Stimulated activated CD4-positive, alpha-beta T cell treated with anti-CD3 and anti-CD28 coated beads, Interleukin-4, amount 100 ng/mL, for 1 hour (primary cell): ENCODE data around the gene PPIL3.
"Not testable (repeated sequence)": the region's sequence is repeated elsewhere in the genome, so short reads cannot be mapped to it uniquely, and the experiment has no call there.

ENCODE experiments used
- DNase-seq: peaks from one replicate; pipeline ENCODE4 v3.0.0-alpha.2; 2020

Gene PPIL3

GRCh38 chr2:200888704-200889625, at the start of gene PPIL3, which contains the start of gene NIF3L1:
TSS of gene PPIL3 (minus strand) at chr2:200889077. CDS start at chr2:200887615, 1,462 bp downstream.
TSS of gene NIF3L1 (plus strand) at chr2:200889371. CDS start at chr2:200891944, 2,573 bp downstream.
- peak; percentile 96 for DNase-seq

- no peak for DNase-seq
These were observed 42.2 kb upstream of the PPIL3 start for GRCh38 chr2:200930947-200931626.

- no peak for DNase-seq
These were observed 40.7 kb upstream of the PPIL3 start for GRCh38 chr2:200929334-200930249.

GRCh38 chr2:200922439-200922838, 33.6 kb upstream of the PPIL3 start:
- DNase-seq, result no peak

- DNase-seq, result no peak
These were observed 24.8 kb upstream of the PPIL3 start for GRCh38 chr2:200913654-200914053.

- no peak for DNase-seq
These were observed 21.1 kb upstream of the PPIL3 start for GRCh38 chr2:200909958-200910357.

GRCh38 chr2:200905618-200906296, 16.9 kb upstream of the PPIL3 start:
- peak; percentile 56 for DNase-seq

- peak; percentile 49 for DNase-seq
These were observed 12.7 kb upstream of the PPIL3 start for GRCh38 chr2:200901459-200902072.

- no peak for DNase-seq
These were observed 10.6 kb upstream of the PPIL3 start for GRCh38 chr2:200899482-200899881.

- DNase-seq, result not testable (repeated sequence)
These were observed 7.1 kb downstream of the PPIL3 start for GRCh38 chr2:200881715-200882249.

- DNase-seq, result no peak
These were observed 10.5 kb downstream of the PPIL3 start for GRCh38 chr2:200878289-200878880.

- DNase-seq, result no peak
These were observed 11.4 kb downstream of the PPIL3 start for GRCh38 chr2:200877443-200877842.

- DNase-seq, result no peak
These were observed 15.3 kb downstream of the PPIL3 start for GRCh38 chr2:200873560-200873959.

GRCh38 chr2:200871151-200871550, 17.7 kb downstream of the PPIL3 start:
- DNase-seq, result no peak

GRCh38 chr2:200869014-200869413, 19.9 kb downstream of the PPIL3 start:
- DNase-seq, result no peak

- DNase-seq, result peak; percentile 98
These were observed 24.5 kb downstream of the PPIL3 start, which contains the start of gene CLK1 for GRCh38 chr2:200864176-200865034. TSS of gene CLK1 (minus strand) at chr2:200864658. CDS start at chr2:200861862, 2,796 bp downstream.

GRCh38 chr2:200863782-200864175, 25.1 kb downstream of the PPIL3 start:
- peak; percentile 22 for DNase-seq

- peak; percentile 43 for DNase-seq
These were observed 26.3 kb downstream of the PPIL3 start for GRCh38 chr2:200862532-200863000.

- DNase-seq, result no peak
These were observed 27.2 kb downstream of the PPIL3 start for GRCh38 chr2:200861617-200862155.
